GM11168 (cell line): Measurements from ENCODE around the gene SLC29A2.
"Not testable (repeated sequence)": the region's sequence is repeated elsewhere in the genome, so short reads cannot be mapped to it uniquely, and the experiment has no call there.

Experiments
- in situ Hi-C: fragments of 300-500 bp; cut with MboI; formaldehyde crosslinking; loops from one replicate; pipeline ENCODE4 v1.12.0; 2022; ENCODE audit warnings: low sequenced_read_pairs; ENCODE audit not compliant: unreplicated experiment

SLC29A2 gene

DNA sequence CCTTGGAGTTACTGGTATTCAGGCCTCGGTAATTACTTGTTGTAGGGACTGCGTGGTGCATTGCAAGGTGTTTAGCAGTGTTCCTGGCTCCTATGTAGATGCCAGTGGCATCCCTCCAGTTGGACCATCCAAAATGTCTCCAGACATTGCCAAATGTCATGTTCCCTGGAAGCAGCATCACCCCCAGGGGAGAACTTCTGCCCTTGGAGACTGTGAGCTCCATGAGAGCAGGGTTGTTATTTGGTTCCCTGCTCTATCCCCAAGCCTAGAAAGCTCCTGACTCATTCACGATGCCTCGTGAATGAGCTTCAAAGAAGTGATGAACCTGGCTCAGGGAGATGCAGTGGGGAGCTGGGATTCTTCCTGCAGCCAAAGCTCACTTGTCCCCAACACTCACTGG lies 50.0 kb downstream of the SLC29A2 start:
- in situ Hi-C loops: no loop called here

DNA sequence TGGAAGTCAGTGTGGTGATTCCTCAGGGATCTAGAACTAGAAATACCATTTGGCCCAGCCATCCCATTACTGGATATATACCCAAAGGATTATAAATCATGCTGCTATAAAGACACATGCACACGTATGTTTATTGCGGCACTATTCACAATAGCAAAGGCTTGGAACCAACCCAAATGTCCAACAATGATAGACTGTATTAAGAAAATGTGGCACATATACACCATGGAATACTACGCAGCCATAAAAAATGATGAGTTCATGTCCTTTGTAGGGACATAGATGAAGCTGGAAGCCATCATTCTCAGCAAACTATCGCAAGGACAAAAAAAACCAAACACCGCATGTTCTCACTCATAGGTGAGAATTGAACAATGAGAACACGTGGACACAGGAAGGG lies 50.8 kb downstream of the SLC29A2 start:
- in situ Hi-C loops: not testable (repeated sequence)

DNA sequence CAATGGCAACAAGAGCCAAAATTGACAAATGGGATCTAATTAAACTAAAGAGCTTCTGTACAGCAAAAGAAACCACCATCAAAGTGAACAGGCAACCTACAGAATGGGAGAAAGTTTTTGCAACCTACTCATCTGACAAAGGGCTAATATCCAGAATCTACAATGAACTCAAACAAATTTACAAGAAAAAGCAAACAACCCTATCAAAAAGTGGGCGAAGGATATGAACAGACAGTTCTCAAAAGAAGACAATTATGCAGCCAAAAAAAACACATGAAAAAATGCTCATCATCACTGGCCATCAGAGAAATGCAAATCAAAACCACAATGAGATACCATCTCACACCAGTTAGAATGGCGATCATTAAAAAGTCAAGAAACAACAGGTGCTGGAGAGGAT lies 51.3 kb downstream of the SLC29A2 start:
- in situ Hi-C loops: not testable (repeated sequence)

DNA sequence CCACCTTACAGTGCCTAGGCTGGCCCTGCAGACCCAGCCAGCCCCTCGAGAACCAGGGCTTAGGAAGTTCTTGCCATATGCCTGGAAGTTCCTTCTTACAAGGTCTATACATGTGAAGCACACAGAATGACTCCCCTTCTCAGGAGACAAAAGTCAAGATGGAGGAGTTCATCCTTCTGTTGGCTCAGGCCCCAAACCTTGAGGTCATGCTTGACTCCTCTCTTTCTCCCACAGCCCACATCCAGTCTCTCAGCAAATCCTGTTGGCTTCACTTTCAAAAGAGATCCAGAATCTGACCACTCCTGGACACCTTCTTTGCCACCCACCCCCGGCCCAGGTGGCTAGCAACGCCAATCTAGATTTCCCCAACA lies 53.0 kb downstream of the SLC29A2 start:
- in situ Hi-C loops: no loop called here

DNA sequence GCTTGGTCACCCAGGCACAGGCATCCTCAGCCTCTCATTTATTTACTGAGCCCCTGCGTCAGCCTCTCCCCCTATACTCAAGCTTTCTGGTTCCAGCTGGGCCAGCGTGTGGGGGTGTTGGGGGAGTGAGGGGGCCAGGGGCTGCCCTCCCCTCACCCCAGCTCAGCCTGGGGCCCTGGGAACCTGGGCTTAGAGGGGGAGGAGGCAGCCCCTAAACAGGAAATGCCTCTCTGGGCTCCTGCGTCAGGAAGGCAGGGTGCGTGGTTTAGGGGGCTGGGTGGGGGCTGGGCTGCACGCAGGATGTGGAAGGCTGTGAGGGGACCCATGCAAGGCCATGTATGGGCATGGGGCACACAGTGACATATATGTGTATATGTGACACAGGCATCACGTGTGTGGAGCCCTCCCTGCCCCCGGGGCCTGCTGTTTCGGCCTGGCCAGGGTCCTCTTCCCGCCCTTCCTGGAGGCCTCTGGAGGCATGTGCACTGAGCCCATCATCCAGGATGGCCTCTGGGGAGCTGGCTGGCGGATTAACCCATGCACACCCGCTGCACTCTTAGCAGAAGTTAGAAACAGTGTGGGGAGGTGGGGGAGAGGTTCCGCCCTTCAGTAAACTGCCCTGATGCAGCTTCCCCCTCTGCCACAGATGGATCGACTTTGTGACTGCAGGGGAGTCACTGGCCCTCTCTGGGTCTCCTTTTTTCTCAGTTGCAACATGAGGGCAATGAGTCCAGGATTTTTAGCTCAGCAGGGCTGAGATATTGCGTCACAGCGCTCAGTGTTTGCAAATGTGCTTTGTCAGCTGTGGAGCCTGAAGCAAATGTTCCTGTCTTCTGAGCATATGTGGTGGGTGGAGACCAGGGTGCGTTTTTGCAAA lies 53.6 kb downstream of the SLC29A2 start:
- in situ Hi-C loops: no loop called here

DNA sequence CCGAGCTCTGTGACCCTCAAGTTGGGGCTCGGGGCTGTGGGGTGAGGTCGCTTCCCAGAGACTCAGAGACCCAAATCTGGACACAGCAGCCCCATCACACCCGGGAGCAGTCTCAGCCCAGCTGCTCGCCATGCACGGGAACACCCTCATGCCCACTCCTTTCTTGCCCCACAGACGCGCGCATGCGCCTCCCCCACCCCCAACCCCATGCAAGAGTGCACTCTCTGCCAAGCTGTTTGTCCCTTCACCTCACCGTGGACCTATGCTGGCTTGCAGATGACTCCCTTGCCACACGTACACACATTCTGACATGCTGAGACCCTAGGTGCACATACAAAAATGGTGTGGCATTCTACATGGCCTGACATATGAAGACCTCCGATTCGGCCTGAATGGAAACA lies 54.2 kb downstream of the SLC29A2 start:
- in situ Hi-C loops: no loop called here

DNA sequence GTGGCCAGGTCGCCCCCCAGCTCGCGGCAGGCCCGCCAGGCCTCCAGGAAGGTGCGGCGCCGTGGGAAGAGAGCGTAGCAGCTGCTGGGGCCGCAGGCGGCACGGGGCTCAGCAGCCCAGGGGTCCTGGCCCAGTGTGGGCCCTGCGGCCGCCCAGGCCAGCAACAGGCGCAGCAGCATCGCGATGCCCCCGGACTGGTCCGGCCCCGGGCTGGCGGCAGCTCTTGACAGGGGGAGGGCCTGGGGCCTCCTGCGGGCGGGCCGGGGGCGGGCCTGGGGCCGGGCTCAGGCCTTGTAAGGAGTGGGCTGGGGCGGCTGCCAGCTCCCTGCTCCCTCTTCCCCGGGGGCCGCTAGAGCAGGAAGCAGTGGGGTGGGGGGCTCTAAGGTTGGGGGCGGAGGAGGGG lies 54.7 kb downstream of the SLC29A2 start, which contains the start of gene CD248:
Gene CD248, minus strand, starts transcription at position 196 of the 403 bp plus-strand sequence. Its CDS starts 17 bp downstream, at position 179.
- in situ Hi-C loops: no loop called here

DNA sequence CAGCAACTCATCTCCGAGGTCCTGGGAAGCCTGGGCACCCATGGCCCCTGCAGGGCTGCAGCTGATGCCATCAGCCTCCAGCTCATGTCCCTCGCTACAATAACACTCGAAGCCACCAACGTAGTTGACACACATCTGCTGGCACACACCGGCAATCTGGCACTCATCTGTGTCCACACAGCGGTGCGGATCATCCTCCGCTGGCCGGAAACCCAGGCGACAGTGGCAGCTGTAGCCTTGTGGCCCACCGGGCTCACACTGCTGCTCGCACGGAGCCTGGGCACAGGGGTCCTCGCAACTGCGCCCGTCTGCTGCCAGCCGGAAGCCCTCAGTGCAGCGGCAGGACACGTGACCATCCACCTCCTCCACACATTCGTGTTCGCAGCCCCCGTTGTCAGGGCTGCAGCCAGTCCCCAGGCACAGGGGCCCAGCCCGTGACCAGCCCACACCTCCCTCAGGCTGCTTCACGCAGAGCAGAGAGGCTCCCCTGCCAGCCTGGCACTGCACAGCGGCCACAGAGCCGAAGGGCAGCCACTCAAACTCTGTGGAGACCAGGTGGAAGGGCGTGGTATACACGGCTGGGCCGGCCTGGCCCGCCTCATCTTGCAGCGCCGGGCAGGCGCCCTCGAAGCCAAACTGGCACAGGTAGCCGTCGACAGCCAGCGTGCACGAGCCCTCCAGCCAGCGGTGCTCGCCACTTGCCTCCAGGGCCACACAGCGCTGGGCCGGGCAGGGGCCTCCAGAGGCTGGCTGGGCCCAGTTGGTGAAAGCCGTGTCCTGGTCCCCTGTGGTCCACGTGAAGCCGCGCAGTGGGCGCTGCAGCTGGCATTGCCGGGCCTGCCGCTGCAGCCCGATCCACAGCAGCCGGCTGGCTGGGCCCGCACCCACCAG lies 55.4 kb downstream of the SLC29A2 start:
- in situ Hi-C loops: no loop called here

DNA sequence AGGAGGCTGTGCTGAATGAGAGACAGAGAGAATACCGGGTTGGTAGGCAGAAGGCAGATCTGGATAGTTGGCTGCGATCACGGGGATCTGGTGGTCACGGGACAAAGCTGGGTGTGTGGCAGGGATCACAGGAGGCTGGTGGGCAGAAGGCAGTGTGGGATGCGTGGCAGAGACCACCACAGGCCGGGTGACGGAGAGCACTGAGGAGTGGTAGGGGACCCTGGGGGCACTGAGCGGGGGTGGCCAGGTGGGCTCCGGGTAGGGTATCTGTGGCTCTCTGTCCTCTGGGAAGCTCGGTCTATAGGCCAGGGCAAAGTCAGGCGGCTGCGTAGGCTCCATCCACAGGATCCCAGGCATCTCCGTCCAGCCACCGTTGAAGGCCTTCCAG lies 56.1 kb downstream of the SLC29A2 start:
- in situ Hi-C loops: no loop called here

DNA sequence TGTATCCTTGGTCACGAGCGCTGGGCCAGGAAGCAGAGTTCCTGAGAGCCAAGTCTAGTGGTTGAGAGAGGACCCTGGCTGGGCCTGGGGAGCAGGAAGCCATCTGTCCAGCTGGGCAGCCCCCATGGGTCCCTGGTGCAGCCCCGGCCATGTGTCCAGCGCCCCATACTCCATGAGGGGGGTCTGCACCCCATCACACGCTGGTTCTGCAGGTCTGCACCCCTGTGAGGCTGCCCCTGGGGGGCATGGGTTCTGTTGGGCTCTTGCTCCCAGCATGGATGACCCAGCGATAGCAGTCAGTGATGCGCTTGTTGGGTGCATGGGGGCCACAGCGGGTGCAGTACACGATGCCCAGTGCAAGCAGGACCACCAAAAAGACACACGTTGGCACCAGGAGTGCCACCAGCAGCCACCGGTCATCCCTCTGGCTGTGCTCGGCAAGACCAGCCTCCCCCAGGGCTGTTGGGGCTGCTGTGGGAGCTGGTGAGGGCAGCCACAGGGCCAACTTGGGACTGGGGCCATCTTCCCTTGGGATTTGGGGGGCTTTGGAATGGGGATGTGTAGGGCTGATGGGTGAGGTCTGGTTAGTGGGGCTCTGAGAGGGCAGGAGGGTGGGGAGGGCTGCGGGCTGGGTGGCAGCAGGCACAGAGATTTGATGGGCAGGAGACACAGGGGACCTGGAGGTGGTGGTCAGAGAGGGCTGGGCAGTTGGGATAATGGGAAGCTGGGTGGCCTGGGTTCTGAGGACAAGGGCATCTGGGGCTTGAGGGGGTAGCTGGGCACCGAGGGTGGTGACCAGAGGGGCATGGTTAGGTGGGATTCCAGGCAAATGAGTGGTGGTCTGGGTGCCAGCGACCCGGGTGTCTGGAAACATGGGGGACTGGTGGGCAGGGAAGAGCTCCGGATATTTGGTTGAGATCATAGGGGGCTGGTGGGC lies 56.7 kb downstream of the SLC29A2 start:
- in situ Hi-C loops: no loop called here

DNA sequence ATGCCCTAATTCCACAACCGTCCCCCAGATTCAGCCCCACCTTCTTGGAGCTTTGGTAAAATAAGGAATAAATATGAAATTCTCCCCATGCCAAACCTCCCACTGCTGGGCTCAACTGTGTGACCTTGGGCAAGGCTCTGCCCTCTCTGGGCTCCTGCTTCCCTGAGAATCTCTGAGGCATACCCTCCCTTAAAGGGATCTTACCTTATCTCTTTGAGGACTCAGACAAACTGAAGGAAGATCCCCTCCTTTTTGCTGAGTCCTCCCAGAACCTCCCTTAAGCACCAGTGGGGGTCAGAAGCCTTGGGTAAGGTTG lies 57.4 kb downstream of the SLC29A2 start:
- in situ Hi-C loops: no loop called here

DNA sequence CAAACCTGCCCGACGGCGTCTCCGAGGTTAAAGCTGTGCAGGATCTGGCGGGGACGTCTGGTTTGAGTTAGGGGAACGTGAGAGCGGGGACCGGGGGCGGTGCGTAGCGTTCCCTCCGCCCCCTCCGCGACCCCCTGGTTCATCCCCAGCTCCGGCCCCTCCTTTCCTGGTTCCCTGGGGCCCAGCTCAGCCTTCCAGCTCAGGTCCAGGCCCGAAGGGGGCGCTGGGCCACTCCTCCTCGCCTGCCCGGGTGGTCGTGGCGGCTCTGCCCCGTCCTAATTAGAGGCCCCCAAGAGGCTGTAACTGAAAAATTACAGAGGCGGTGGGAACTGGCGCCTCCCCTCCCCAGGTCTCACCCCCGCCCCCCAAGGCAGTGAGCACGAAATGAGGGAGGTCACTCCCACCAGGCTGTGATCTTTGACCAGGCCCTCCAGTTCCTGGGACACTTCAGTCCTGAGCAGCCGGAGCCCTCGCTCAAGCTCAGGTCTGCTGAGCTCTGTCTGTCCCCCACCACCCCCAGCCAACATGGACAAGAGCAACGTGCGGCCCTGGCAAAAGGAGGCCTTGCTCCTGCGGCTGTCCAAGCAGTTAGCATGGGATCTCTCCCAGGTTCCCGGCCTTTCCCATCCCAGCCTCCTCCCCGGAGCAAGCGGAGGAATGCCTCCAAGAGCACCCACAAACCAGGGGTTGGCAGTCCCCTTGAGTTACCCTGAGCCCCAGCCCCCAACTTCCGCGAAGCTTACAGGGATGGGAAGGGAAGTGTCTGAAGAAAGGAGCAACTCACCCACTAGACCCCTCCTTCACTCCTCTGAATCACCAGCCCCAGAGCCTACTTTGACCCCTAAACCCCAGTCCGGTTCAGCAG lies 58.0 kb downstream of the SLC29A2 start:
- in situ Hi-C loops: no loop called here

DNA sequence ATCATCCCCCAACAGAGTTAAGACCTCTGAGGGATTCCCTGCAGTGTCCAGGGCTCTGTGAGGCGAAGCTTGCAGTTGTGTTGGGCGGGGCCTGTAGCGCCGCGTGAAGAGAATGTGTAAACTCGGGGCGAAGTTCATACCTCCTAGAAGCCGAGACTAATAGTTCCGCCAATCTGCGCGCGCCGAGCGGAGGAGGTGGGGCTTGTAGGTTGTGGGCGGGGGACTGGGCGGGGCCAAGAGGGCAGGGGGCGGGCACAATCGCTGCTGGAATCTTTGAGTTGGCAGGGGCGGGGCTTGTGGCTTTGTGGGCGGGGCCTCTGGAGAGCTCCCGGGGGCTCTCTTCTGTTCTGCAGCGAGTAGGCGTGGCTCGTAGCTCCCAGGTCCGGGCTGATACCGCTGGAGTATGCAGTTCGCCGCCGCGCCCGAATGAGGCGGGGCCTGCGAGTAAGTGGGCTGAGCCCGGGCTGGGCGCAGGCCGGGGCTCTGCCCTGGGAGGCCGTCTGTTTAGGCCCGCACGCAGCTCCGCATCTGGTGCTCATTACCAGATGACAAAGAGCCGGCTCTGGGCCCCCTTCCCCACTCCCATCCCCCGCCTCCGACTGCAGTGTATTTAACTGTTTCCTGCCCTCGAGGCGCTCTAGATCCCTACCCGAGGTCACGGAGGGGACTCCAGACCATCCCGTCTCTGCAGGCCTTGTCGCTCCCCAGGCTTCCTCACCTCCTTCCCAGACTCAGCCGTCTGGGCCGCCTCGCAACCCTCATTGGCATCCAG lies 58.8 kb downstream of the SLC29A2 start:
- in situ Hi-C loops: no loop called here
